Measurements from ENCODE around the gene DUOX2.

The DUOX2 gene

GRCh38 chr15:45088801-45089711, 24.9 kb downstream of the DUOX2 start (continued):
- TF ChIP-seq ZNF580 (tag by site-specific recombination; IDR thresholded peaks at IDR 0.05) (no peak), ZNF114 (tag by site-specific recombination; IDR thresholded peaks at IDR 0.05) (no peak), ZNF26 (tag by site-specific recombination; IDR thresholded peaks at IDR 0.05) (no peak), INSM2 (tag by site-specific recombination; IDR thresholded peaks at IDR 0.05) (no peak), PRDM10 (tag by site-specific recombination; IDR thresholded peaks at IDR 0.05) (no peak), KLF9 (tag by site-specific recombination; IDR thresholded peaks at IDR 0.05; ENCODE audit: low read depth) (no peak), ZNF488 (tag by site-specific recombination; IDR thresholded peaks at IDR 0.05) (no peak), OSR2 (tag by site-specific recombination; IDR thresholded peaks at IDR 0.05) (no peak), ZNF48 (tag by site-specific recombination; IDR thresholded peaks at IDR 0.05) (no peak), KLF7 (tag by site-specific recombination; IDR thresholded peaks at IDR 0.05; ENCODE audit: borderline replicate concordance) (no peak), ZSCAN16 (tag by site-specific recombination; IDR thresholded peaks at IDR 0.05) (no peak), ZIC2 (tag by site-specific recombination; IDR thresholded peaks at IDR 0.05) (0 out of 2 replicates have a peak, but pooled peaks have one; percentile 20), ZNF654 (tag by site-specific recombination; IDR thresholded peaks at IDR 0.05; ENCODE audit: low read depth) (no peak), ZNF23 (tag by site-specific recombination; IDR thresholded peaks at IDR 0.05; ENCODE audit: borderline replicate concordance) (no peak), ZNF214 (tag by site-specific recombination; IDR thresholded peaks at IDR 0.05; ENCODE audit: borderline replicate concordance) (no peak), ZBTB49 (tag by site-specific recombination; IDR thresholded peaks at IDR 0.05; ENCODE audit: low read depth) (no peak), PRDM2 (tag by site-specific recombination; IDR thresholded peaks at IDR 0.05; ENCODE audit: borderline replicate concordance) (no peak), ZNF175 (tag by site-specific recombination; IDR thresholded peaks at IDR 0.05) (no peak), ZNF155 (tag by site-specific recombination; IDR thresholded peaks at IDR 0.05) (no peak), GLIS1 (tag by site-specific recombination; IDR thresholded peaks at IDR 0.05) (peak; percentile 33; the same call in 1 of the 2 replicates), ZNF174 (tag by site-specific recombination; IDR thresholded peaks at IDR 0.05) (no peak), ZNF37A (tag by site-specific recombination; IDR thresholded peaks at IDR 0.05) (no peak)

Data from HEK293 (cell line).